Measurements from ENCODE around the gene GPR84.

Gene GPR84

GRCh38 chr12:54373649-54374561 is 9.6 kb upstream of the GPR84 start:
- DNase-seq: no peak

GRCh38 chr12:54372113-54372806 is 8.0 kb upstream of the GPR84 start:
- no peak for DNase-seq

GRCh38 chr12:54371328-54372112 is 7.2 kb upstream of the GPR84 start:
- peak; percentile 79 for DNase-seq

- no peak for DNase-seq
Observed at GRCh38 chr12:54370171-54370730, 6.0 kb upstream of the GPR84 start.

- no peak for DNase-seq
Observed at GRCh38 chr12:54369597-54370131, 5.4 kb upstream of the GPR84 start.

GRCh38 chr12:54368709-54369596 is 4.7 kb upstream of the GPR84 start:
- peak; percentile 66 for DNase-seq

- no peak for DNase-seq
Observed at GRCh38 chr12:54368025-54368708, 3.9 kb upstream of the GPR84 start.

- DNase-seq: no peak
Observed at GRCh38 chr12:54363618-54364017, 668 bp downstream of the GPR84 start.

- DNase-seq: no peak
Observed at GRCh38 chr12:54363047-54363446, 1.2 kb downstream of the GPR84 start.

- DNase-seq: peak; percentile 60
Observed at GRCh38 chr12:54360717-54361456, 3.4 kb downstream of the GPR84 start.

GRCh38 chr12:54359762-54360351 is 4.4 kb downstream of the GPR84 start:
- DNase-seq: no peak

- peak; percentile 95 for DNase-seq
Observed at GRCh38 chr12:54358945-54359761, 5.1 kb downstream of the GPR84 start.

GRCh38 chr12:54358191-54358944 is 5.9 kb downstream of the GPR84 start:
- peak; percentile 43 for DNase-seq

GRCh38 chr12:54357506-54358190 is 6.6 kb downstream of the GPR84 start:
- DNase-seq: no peak

GRCh38 chr12:54356951-54357356 is 7.3 kb downstream of the GPR84 start:
- no peak for DNase-seq

GRCh38 chr12:54356228-54356627 is 8.1 kb downstream of the GPR84 start:
- no peak for DNase-seq

GRCh38 chr12:54355104-54355815 is 9.0 kb downstream of the GPR84 start:
- DNase-seq: no peak

All from NCI-H1105 treated with DMSO at 0.1 percent for 48 hours (cell line).